Neural cell (in vitro differentiated cells): ENCODE results near the gene SEPHS1. TPM values are rescaled to one million over a fixed set of nuclear protein-coding genes. Genes with fewer than 3 reads are reported as not detected.

ENCODE experiments used
- H2AFZ ChIP-seq: fragments of 200-600, 300-800 bp; sonication (generic), shearing (Covaris generic); 2 replicates; pipeline ENCODE4 v1.6.0; 2014; ENCODE audit warnings: low read depth, mild to moderate bottlenecking, antibody characterized with exemption, low read length, moderate library complexity
- H3F3A ChIP-seq: fragments of 200-600 bp; shearing (Covaris generic); 2 replicates; pipeline ENCODE4 v1.6.1; 2016; ENCODE audit warnings: mild to moderate bottlenecking, moderate library complexity, mixed read lengths, antibody characterized with exemption, low read length; ENCODE audit not compliant: insufficient read depth, poor library complexity, severe bottlenecking
- H3K27ac ChIP-seq: fragments of 200-600, 300-800 bp; sonication (generic), shearing (Covaris generic); 2 replicates; pipeline ENCODE4 v1.5.1; 2014; ENCODE audit warnings: mild to moderate bottlenecking, low read length, moderate library complexity
- H3K27me3 ChIP-seq: fragments of 300-800, 200-600 bp; sonication (generic), shearing (Covaris generic); 2 replicates; pipeline ENCODE4 v1.6.0; 2014; ENCODE audit warnings: mild to moderate bottlenecking, low read depth, low read length, moderate library complexity; ENCODE audit not compliant: insufficient read depth
- H3K36me3 ChIP-seq: fragments of 300-800, 200-600 bp; sonication (generic), shearing (Covaris generic); 2 replicates; pipeline ENCODE4 v1.5.1; 2014; ENCODE audit warnings: mild to moderate bottlenecking, antibody characterized with exemption, low read length, moderate library complexity; ENCODE audit not compliant: insufficient read depth
- H3K4me2 ChIP-seq: fragments of 300-800, 200-600 bp; sonication (generic), shearing (Covaris generic); 2 replicates; pipeline ENCODE4 v1.6.0; 2014; ENCODE audit warnings: mild to moderate bottlenecking, low read length
- H3K4me3 ChIP-seq: fragments of 300-800, 200-600 bp; sonication (generic), shearing (Covaris generic); 2 replicates; pipeline ENCODE4 v1.5.1; 2014; ENCODE audit warnings: mild to moderate bottlenecking, low read length, moderate library complexity
- H3K79me2 ChIP-seq: fragments of 200-600 bp; shearing (Covaris generic); replicated peaks from 2 replicates; pipeline ENCODE4 v1.6.0; 2014; ENCODE audit warnings: mild to moderate bottlenecking, low read length, moderate library complexity; ENCODE audit not compliant: insufficient read depth
- H3K9ac ChIP-seq: fragments of 300-800, 200-600 bp; sonication (generic), shearing (Covaris generic); 2 replicates; pipeline ENCODE4 v1.6.1; 2016; ENCODE audit warnings: mild to moderate bottlenecking, low read length, mixed read lengths
- H3K9me2 ChIP-seq: fragments of 200-600 bp; shearing (Covaris generic); 2 replicates; pipeline ENCODE4 v1.6.1; 2016; ENCODE audit warnings: mild to moderate bottlenecking, low read length, mixed read lengths; ENCODE audit not compliant: insufficient read depth
- H3K9me3 ChIP-seq: fragments of 200-600, 300-800 bp; sonication (generic), shearing (Covaris generic); 2 replicates; pipeline ENCODE4 v1.6.1; 2016; ENCODE audit warnings: mild to moderate bottlenecking, mixed run types, low read length, moderate library complexity, mixed read lengths
- H4K20me1 ChIP-seq: fragments of 200-600 bp; shearing (Covaris generic); 2 replicates; pipeline ENCODE4 v1.6.1; 2016; ENCODE audit warnings: mild to moderate bottlenecking, mixed run types; ENCODE audit not compliant: insufficient read depth
- EP300 ChIP-seq: fragments of 450-650 bp; conservative IDR thresholded peaks from 2 replicates; pipeline ENCODE4 v1.6.1; 2014; ENCODE audit warnings: antibody characterized with exemption, mild to moderate bottlenecking, moderate library complexity; ENCODE audit not compliant: poor library complexity, severe bottlenecking
- EZH2 ChIP-seq: fragments of 200-600, 300-800 bp; shearing (Covaris generic), sonication (generic); IDR thresholded peaks from 2 replicates; pipeline ENCODE4 v1.6.1; 2014; ENCODE audit warnings: antibody characterized with exemption, low read length, borderline replicate concordance, mild to moderate bottlenecking; ENCODE audit not compliant: insufficient read depth, poor library complexity, severe bottlenecking
- MXI1 ChIP-seq: fragments of 450-650 bp; conservative IDR thresholded peaks from 2 replicates; pipeline ENCODE4 v1.6.1; 2014; ENCODE audit warnings: antibody characterized with exemption, mild to moderate bottlenecking; ENCODE audit not compliant: poor library complexity, severe bottlenecking
- POLR2AphosphoS5 ChIP-seq: IDR thresholded peaks from 2 replicates; pipeline ENCODE4 v1.6.1; 2012
- RAD21 ChIP-seq: fragments of 450-650 bp; conservative IDR thresholded peaks from 2 replicates; pipeline ENCODE4 v1.6.1; 2014; ENCODE audit warnings: antibody characterized with exemption, mild to moderate bottlenecking, moderate library complexity
- REST ChIP-seq: IDR thresholded peaks from 2 replicates; pipeline ENCODE4 v1.6.1; 2012; ENCODE audit warnings: borderline replicate concordance
- SMC3 ChIP-seq: fragments of 450-650 bp; conservative IDR thresholded peaks from 2 replicates; pipeline ENCODE4 v1.6.1; 2014; ENCODE audit warnings: antibody characterized with exemption, mild to moderate bottlenecking, moderate library complexity; ENCODE audit not compliant: poor library complexity
- TAF1 ChIP-seq: IDR thresholded peaks from 2 replicates; pipeline ENCODE4 v1.6.1; 2012; ENCODE audit warnings: low read depth
- polyA plus RNA-seq: library from polyadenylated mRNA; depleted of rRNA; stranded (reverse); fragments of >200 nt; gene quantifications from 2 replicates; pipeline ENCODE4 v1.2.3, GENCODE V29; 2014
- TF ChIP-seq, protein P1 (sequence below): fragments of 450-650 bp; IDR thresholded peaks from 2 replicates; pipeline ENCODE4 v1.5.1; 2014; ENCODE audit warnings: antibody characterized with exemption, mild to moderate bottlenecking, moderate library complexity; ENCODE audit not compliant: poor library complexity, severe bottlenecking

SEPHS1 gene
- polyA plus RNA-seq, 1 donor from 2014 or later: 61.0 TPM

DNA sequence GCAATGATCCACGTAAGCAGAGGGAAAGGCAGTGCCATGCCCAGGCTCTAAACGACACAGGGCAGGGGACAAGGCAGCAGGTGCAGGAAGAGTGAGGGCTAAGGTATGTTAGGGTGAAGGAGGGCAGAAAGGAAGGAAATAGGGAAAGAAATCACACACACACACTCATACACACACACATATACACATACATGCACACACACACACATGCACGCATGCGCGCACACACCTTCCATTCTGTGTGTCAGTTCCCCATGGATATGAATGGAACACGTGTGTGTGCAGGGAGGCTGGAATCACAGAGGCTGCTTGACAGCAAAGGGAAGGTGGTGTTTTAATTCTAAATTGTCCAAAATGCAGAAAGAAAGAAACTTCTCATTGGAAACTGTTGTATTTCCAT, 42.0 kb downstream of the SEPHS1 start:
- H3K4me2 ChIP-seq: no peak overlapping the region

DNA sequence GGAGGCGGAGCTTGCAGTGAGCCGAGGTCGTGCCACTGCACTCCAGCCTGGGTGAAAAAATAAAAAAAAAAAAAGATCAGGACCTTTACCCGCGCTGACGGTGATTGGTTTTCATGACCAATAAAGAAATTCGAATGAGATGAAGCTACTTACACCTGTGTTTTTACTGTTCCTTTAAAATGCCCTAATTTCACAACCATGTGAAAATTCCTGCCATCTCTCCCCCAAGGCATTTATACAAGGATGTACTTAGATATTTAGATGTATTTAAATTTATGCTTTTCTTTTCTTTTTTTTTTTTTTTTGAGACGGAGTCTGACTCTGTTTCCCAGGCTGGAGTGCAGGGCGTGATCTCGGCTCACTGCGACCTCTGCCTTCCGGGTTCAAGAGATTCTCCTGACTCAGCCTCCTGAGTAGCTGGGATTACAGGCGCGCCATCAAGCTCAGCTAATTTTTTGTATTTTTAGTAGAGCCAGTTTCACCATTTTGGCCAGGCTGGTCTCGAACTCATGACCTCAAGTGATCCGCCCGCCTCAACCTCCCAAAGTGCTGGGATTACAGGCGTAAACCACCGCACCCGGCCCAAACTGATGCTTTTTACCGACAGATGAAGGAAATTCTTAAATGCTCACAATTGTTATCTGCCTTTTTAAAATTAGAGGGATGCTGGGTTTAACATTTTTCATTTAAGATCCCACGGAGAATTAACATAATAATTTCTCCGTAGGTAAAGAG, 45.1 kb downstream of the SEPHS1 start:
- Histone ChIP-seq H3K36me3 (no peaks in the 10 kb centered on the region), H3K4me3 (peak overlapping the region; percentile 68), H2AFZ (no peak overlapping the region), H3K9ac (no peak overlapping the region), H3K27me3 (peaks cover 6% of the 10 kb centered on the region), H3K4me2 (no peak overlapping the region), H3K9me2 (no peaks in the 10 kb centered on the region), H3K79me2 (no peaks in the 10 kb centered on the region), H3K27ac (no peak overlapping the region), H4K20me1 (no peaks in the 10 kb centered on the region), H3F3A (no peaks in the 10 kb centered on the region), H3K9me3 (no peaks in the 10 kb centered on the region)
- TF ChIP-seq MXI1 (no peak), SMC3 (no peak), RAD21 (no peak), EP300 (no peak), POLR2AphosphoS5 (no peak), EZH2 (no peak), REST (no peak), TAF1 (no peak)

More for the DNA sequence above, 42.0 kb downstream of the SEPHS1 start:
- H3F3A ChIP-seq: no peaks in the 10 kb centered on the region
- H3K9me2 ChIP-seq: no peaks in the 10 kb centered on the region
- no peak overlapping the region for H3K27ac ChIP-seq
- no peaks in the 10 kb centered on the region for H3K79me2 ChIP-seq
- no peaks in the 10 kb centered on the region for H3K36me3 ChIP-seq
- no peak overlapping the region for H3K9ac ChIP-seq
- TF ChIP-seq POLR2AphosphoS5 (no peak), REST (no peak), MXI1 (no peak), RAD21 (no peak), EP300 (no peak), TAF1 (no peak), SMC3 (no peak), EZH2 (no peak)
- TF ChIP-seq, protein P1, sequence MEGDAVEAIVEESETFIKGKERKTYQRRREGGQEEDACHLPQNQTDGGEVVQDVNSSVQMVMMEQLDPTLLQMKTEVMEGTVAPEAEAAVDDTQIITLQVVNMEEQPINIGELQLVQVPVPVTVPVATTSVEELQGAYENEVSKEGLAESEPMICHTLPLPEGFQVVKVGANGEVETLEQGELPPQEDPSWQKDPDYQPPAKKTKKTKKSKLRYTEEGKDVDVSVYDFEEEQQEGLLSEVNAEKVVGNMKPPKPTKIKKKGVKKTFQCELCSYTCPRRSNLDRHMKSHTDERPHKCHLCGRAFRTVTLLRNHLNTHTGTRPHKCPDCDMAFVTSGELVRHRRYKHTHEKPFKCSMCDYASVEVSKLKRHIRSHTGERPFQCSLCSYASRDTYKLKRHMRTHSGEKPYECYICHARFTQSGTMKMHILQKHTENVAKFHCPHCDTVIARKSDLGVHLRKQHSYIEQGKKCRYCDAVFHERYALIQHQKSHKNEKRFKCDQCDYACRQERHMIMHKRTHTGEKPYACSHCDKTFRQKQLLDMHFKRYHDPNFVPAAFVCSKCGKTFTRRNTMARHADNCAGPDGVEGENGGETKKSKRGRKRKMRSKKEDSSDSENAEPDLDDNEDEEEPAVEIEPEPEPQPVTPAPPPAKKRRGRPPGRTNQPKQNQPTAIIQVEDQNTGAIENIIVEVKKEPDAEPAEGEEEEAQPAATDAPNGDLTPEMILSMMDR: no peak
- H3K4me3 ChIP-seq: no peak overlapping the region
- no peaks in the 10 kb centered on the region for H3K9me3 ChIP-seq
- H2AFZ ChIP-seq: no peak overlapping the region
- H3K27me3 ChIP-seq: no peaks in the 10 kb centered on the region
- no peaks in the 10 kb centered on the region for H4K20me1 ChIP-seq
